LHCN-M2 (cell line): Measurements from ENCODE around the gene ANLN. TPM values are rescaled to one million over a fixed set of nuclear protein-coding genes. Genes with fewer than 3 reads are reported as not detected.

Experiments
- DNase-seq: peaks from one replicate; pipeline ENCODE4 v3.0.0-alpha.2; 2012; ENCODE audit warnings: low read depth
- total RNA-seq: library from RNA; depleted of rRNA; stranded (reverse); fragments of >200 nt; gene quantifications from 2 replicates; pipeline ENCODE4 v1.2.3, GENCODE V29; 2014

Gene ANLN
- total RNA-seq, 1 experiment from 2014 or later = 373 TPM

GRCh38 chr7:36407636-36408550 is 18.2 kb downstream of the ANLN start:
- DNase-seq = no peak

GRCh38 chr7:36408589-36408988 is 18.9 kb downstream of the ANLN start:
- no peak for DNase-seq

- no peak for DNase-seq
These were observed 19.5 kb downstream of the ANLN start for GRCh38 chr7:36409180-36409579.

GRCh38 chr7:36415144-36415543 is 25.5 kb downstream of the ANLN start:
- no peak for DNase-seq

- no peak for DNase-seq
These were observed 26.6 kb downstream of the ANLN start for GRCh38 chr7:36416251-36416650.

GRCh38 chr7:36420307-36420706 is 30.6 kb downstream of the ANLN start:
- DNase-seq = no peak

GRCh38 chr7:36422072-36422471 is 32.4 kb downstream of the ANLN start:
- no peak for DNase-seq

GRCh38 chr7:36423633-36424032 is 34.0 kb downstream of the ANLN start:
- no peak for DNase-seq

- peak; percentile 10 for DNase-seq
These were observed 40.5 kb downstream of the ANLN start for GRCh38 chr7:36430186-36430585.

- DNase-seq = no peak
These were observed 41.2 kb downstream of the ANLN start for GRCh38 chr7:36430881-36431280.

GRCh38 chr7:36438211-36438610 is 48.5 kb downstream of the ANLN start:
- DNase-seq = no peak

- no peak for DNase-seq
These were observed 50.0 kb downstream of the ANLN start for GRCh38 chr7:36439624-36440023.

GRCh38 chr7:36440880-36441279 is 51.2 kb downstream of the ANLN start:
- DNase-seq = peak; percentile 43

GRCh38 chr7:36441344-36442022 is 51.8 kb downstream of the ANLN start:
- DNase-seq = no peak

- peak; percentile 67 for DNase-seq
These were observed 59.2 kb downstream of the ANLN start for GRCh38 chr7:36448781-36449379.

- no peak for DNase-seq
These were observed 60.0 kb downstream of the ANLN start for GRCh38 chr7:36449685-36450084.

- DNase-seq = no peak
These were observed 64.1 kb downstream of the ANLN start for GRCh38 chr7:36453769-36454168.

- no peak for DNase-seq
These were observed 66.0 kb downstream of the ANLN start for GRCh38 chr7:36455646-36456045.

- no peak for DNase-seq
These were observed 66.5 kb downstream of the ANLN start for GRCh38 chr7:36456138-36456537.

- no peak for DNase-seq
These were observed 66.9 kb downstream of the ANLN start for GRCh38 chr7:36456548-36456947.

- DNase-seq = no peak
These were observed 69.7 kb downstream of the ANLN start for GRCh38 chr7:36459236-36459960.
